GM12872 (cell line): Measurements from ENCODE around the gene KLF3.

Experiments used
- CTCF ChIP-seq: IDR thresholded peaks from 3 replicates; pipeline ENCODE4 v1.5.1; 2011; ENCODE audit warnings: low read depth, mild to moderate bottlenecking, low read length, moderate library complexity; ENCODE audit not compliant: insufficient read depth

The KLF3 gene

GRCh38 chr4:38663801-38664705 is at the start of gene KLF3:
TSS of gene KLF3 (plus strand) at chr4:38664199. CDS start at chr4:38680626, 16,427 bp downstream.
- TF ChIP-seq CTCF, result no peak

DNA sequence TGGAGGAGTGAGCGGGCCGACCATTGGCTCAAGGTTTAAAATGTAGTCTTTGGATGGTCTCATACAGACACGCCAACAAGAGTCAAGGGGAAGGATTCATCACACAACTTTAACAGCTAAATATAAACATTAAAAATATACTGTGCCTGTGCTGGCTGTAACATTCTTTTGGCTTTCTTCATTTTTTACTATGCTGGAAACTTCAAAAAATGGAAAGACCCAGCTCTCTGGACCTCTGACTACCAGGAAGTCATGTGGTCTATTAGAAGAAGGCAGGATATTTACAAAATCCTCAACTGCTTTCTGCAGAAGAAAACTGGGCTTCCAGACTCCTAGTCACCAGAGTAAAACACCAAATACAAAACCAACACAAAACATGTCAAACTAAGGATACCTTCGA is 49.8 kb upstream of the KLF3 start:
- TF ChIP-seq CTCF, result no peak

DNA sequence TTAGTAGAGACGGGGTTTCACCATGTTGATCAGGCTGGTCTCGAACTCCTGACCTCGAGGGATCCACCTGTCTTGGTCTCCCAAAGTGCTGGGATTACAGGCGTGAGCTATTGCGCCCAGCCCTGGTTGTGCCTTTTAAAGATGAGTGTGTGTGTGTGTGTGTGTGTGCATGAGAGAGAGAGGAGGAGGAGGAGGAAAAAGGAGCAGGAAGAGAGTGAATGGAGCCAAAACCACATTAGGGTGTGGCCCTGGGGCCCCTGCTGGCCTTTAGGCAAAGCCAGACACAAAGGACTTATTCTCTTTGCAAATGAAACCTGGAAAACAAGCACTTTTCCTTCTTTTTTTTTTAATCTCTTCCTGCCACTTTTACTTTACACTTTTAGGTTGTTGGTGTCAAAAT is 48.2 kb upstream of the KLF3 start:
- no peak for TF ChIP-seq CTCF

DNA sequence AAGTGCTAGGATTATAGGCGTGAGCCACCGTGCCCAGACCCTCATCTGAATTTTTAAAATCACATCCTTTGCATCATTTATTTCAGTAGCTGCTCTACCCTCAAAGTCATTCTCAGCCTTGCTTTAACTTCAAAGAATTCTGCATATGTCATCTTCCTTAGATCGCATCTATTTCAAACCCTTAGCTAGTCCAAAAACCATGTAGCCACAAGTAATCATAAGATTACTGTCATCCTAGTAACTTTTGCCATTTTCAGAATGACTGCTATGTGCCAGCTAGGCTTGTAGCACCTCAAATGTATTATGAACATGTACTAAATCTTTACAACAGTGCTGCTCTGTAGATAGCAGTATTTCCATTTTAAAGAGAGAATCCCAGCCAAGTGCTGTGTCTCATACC is 45.5 kb upstream of the KLF3 start:
- TF ChIP-seq CTCF, result no peak

DNA sequence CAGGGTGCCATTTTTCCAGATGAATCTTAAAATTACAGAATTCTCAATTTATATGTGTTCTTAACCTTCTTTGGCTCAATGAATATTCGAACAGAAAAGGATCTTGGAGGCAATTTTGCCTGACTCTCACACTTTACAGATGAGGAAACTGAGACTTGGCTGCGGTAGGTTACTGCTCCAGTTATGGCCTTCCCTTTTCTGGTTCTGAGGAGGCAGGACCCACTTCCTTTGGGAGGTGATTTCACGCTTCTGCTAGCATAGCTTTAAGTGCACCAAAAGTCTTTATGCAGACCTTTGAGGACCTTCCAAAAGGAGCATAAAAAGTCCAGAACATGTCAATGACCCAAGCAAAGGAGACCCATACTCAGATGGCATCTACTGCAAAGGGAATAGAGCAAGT is 44.7 kb upstream of the KLF3 start:
- no peak for TF ChIP-seq CTCF

DNA sequence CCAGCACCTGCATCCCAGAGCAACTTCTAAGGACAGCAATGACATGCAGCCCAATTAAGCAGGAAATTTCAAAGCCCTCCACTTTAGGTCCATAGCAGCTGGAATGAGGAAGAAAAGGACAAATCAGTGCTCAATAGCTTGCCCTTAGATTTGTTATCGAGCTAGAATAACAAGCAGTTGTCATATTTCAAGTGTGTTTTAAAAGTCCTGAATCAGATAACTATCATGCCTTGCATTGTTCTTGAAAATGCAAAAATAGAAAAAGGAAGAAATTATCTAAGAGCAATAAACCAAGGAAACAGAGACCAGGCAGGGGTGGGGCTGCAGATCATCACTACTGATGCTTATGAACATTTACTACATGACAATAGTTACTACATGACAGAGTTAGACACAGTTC is 43.9 kb upstream of the KLF3 start:
- TF ChIP-seq CTCF, result no peak

DNA sequence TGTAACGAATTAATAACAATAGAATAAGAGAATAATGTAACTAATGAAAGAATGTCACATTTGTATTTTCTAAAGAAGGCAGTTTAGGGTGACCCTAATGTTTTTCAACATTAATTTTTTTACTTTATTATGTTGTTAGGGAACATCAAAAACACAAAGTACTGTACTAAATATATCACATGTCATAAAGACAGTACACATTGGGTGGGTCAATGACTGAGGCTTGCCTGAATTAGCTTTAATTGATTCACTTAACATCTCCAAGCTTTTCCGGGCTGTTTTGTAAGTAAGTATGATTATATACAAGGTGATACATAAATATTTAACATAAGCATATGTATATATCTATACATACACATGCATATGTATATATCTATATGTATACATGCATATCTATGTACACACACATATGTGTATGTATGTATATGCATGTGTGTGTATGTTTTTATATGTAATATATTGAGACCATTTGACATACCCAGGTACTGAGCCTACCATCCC is 43.4 kb upstream of the KLF3 start:
- no peak for TF ChIP-seq CTCF
